A549 (cell line): ENCODE data around the gene LSM14B. TPM values are rescaled to one million over a fixed set of nuclear protein-coding genes. Genes with fewer than 3 reads are reported as not detected.

Experiments
- ATAC-seq, 2 experiments: fragments of 200-7000 bp in 1 of 2; fragments of >200 bp in 1 of 2; cut with Nextera tagmentation in 1 of 2; cut with Tn5 transposase in 1 of 2; 3 replicates each; pipeline versions ENCODE4 v1.8.0 to v1.9.1; 2018 to 2020; ENCODE audit warnings: mild to moderate bottlenecking in 1 of 2, moderate library complexity in 1 of 2
- CTCF ChIA-PET: fragments of 300-600 bp; sonication (Branson Sonifier 250); formaldehyde crosslinking; extraction: SDS; loops from one replicate; lab custom pipeline; 2021; ENCODE audit warnings: antibody characterized with exemption, inconsistent platforms; lab: Yijun Ruan, JAX
- POLR2A ChIA-PET: fragments of 350-600 bp; formaldehyde crosslinking; extraction: SDS; loops from one replicate; lab custom pipeline; 2021; ENCODE audit warnings: antibody characterized with exemption, inconsistent platforms; lab: Yijun Ruan, JAX
- DNase-seq, 2 experiments: peaks; one replicate each; pipeline versions ENCODE4 v3.0.0 to v3.0.0-alpha.2; 2011 to 2016; ENCODE audit warnings: low read depth in 1 of 2, low spot score in 1 of 2
- FAIRE-seq: peaks from 2 replicates; lab custom pipeline; 2011; peaks lifted over from hg19 to GRCh38; lab: Jason Lieb, UNC
- H3K27ac ChIP-seq, 2 experiments: fragments of >200 bp; sonication (Bioruptor Twin); formaldehyde crosslinking; 3 replicates each; pipeline ENCODE4 v1.5.1; 2016 to 2017
- H3K4me1 ChIP-seq: fragments of >200 bp; sonication (Bioruptor Twin); formaldehyde crosslinking; 3 replicates; pipeline ENCODE4 v1.6.1; 2016
- H3K4me2 ChIP-seq: fragments of >200 bp; sonication (Bioruptor Twin); formaldehyde crosslinking; 3 replicates; pipeline ENCODE4 v1.6.1; 2016
- H3K4me3 ChIP-seq: fragments of >200 bp; sonication (Bioruptor Twin); formaldehyde crosslinking; 3 replicates; pipeline ENCODE4 v1.5.1; 2016
- H3K9me3 ChIP-seq: fragments of >200 bp; sonication (Bioruptor Twin); formaldehyde crosslinking; 3 replicates; pipeline ENCODE4 v1.6.1; 2016
- CBX2 ChIP-seq: fragments of 200-600 bp; sonication (generic); IDR thresholded peaks from 2 replicates; pipeline ENCODE4 v1.6.1; 2016; ENCODE audit warnings: low read depth, mild to moderate bottlenecking, borderline replicate concordance
- CHD2 ChIP-seq: fragments of 150-350 bp; IDR thresholded peaks from 2 replicates; pipeline ENCODE4 v1.6.1; 2014; ENCODE audit warnings: low read length; ENCODE audit not compliant: partially characterized antibody
- EHF ChIP-seq: fragments of 250-450 bp; sonication (Bioruptor Pico); IDR thresholded peaks from 2 replicates; pipeline ENCODE4 v1.5.0; 2020; ENCODE audit warnings: mild to moderate bottlenecking
- FOSL2 ChIP-seq, 2 experiments: fragments of 450-650 bp in 1 of 2; fragments of >200 bp in 1 of 2; sonication (Bioruptor Twin) in 1 of 2; formaldehyde crosslinking; IDR thresholded peaks; 2 replicates each; pipeline versions ENCODE4 v1.5.0 to v1.6.1; 2016 to 2020; ENCODE audit warnings: mild to moderate bottlenecking in 1 of 2, moderate library complexity in 1 of 2
- GATA3 ChIP-seq: IDR thresholded peaks from 2 replicates; pipeline ENCODE4 v1.6.1; 2012; ENCODE audit warnings: borderline replicate concordance
- HDAC2 ChIP-seq: fragments of 200-600 bp; sonication (generic); IDR thresholded peaks from 2 replicates; pipeline ENCODE4 v1.6.1; 2016
- JUNB ChIP-seq: fragments of >200 bp; sonication (Bioruptor Twin); formaldehyde crosslinking; IDR thresholded peaks from 2 replicates; pipeline ENCODE4 v1.6.1; 2016
- NPAS2 ChIP-seq: fragments of 250-450 bp; sonication (Bioruptor Pico); IDR thresholded peaks from 2 replicates; pipeline ENCODE4 v1.8.0; 2022; ENCODE audit warnings: mild to moderate bottlenecking, moderate library complexity, borderline replicate concordance
- PHF8 ChIP-seq: fragments of 200-600 bp; sonication (generic); IDR thresholded peaks from 2 replicates; pipeline ENCODE4 v1.6.1; 2016; ENCODE audit warnings: low read depth, mild to moderate bottlenecking, antibody characterized with exemption, moderate library complexity, borderline replicate concordance
- RAD21 ChIP-seq, 2 experiments: fragments of >200 bp in 1 of 2; sonication (Bioruptor Twin) in 1 of 2; formaldehyde crosslinking in 1 of 2; IDR thresholded peaks in 1 of 2; conservative IDR thresholded peaks in 1 of 2; 2 replicates in 1 of 2; 3 replicates in 1 of 2; pipeline ENCODE4 v1.6.1; 2012 to 2018; ENCODE audit warnings: inconsistent platforms in 1 of 2
- RCOR1 ChIP-seq: fragments of 150-350 bp; IDR thresholded peaks from 2 replicates; pipeline ENCODE4 v1.6.1; 2014; ENCODE audit warnings: antibody characterized with exemption, low read length, low read depth
- RFX5 ChIP-seq: fragments of 450-650 bp; IDR thresholded peaks from 2 replicates; pipeline ENCODE4 v1.7.1; 2014; ENCODE audit warnings: antibody characterized with exemption, mild to moderate bottlenecking, moderate library complexity
- ZC3H11A ChIP-seq: fragments of 450-650 bp; IDR thresholded peaks from 2 replicates; pipeline ENCODE4 v1.6.1; 2014; ENCODE audit warnings: antibody characterized with exemption, mild to moderate bottlenecking
- ZFP36 ChIP-seq: fragments of 450-650 bp; IDR thresholded peaks from 2 replicates; pipeline ENCODE4 v1.6.1; 2014; ENCODE audit warnings: borderline replicate concordance; ENCODE audit not compliant: partially characterized antibody
- ZNF302 ChIP-seq: fragments of 250-450 bp; sonication (Bioruptor Pico); IDR thresholded peaks from 2 replicates; pipeline ENCODE4 v1.9.0; 2021; ENCODE audit warnings: inconsistent platforms, mild to moderate bottlenecking, moderate library complexity
- WGBS: methylation state at CpG from one replicate; pipeline ENCODE4 v1.1.6; 2017; ENCODE audit errors: missing lambda C conversion rate; 5-methylcytosine and 5-hydroxymethylcytosine counted together
- polyA plus RNA-seq, 4 experiments: library from polyadenylated mRNA; depleted of rRNA in 3 of 4; stranded (reverse); fragments of >200 nt; fragmentation: RNase III in 1 of 4; extraction: RNeasy Plus Mini Kit Qiagen cat#74134 plus additional on column Dnase treatment in 1 of 4; gene quantifications; 2 replicates in 3 of 4; 3 replicates in 1 of 4; pipeline ENCODE4 v1.2.3, GENCODE V29; 2011 to 2017
- TF ChIP-seq, protein P1 (sequence below): fragments of >200 bp; sonication (Bioruptor Twin); formaldehyde crosslinking; IDR thresholded peaks from 3 replicates; pipeline ENCODE4 v1.5.1; 2016
- TF ChIP-seq, protein P2 (sequence below): fragments of 450-650 bp; IDR thresholded peaks from 2 replicates; pipeline ENCODE4 v1.6.1; 2014; ENCODE audit warnings: antibody characterized with exemption
- TF ChIP-seq, protein P3 (sequence below): fragments of 250-450 bp; sonication (Bioruptor Pico); IDR thresholded peaks from 2 replicates; pipeline ENCODE4 v1.5.0; 2020; ENCODE audit warnings: low read depth, mild to moderate bottlenecking, moderate library complexity
- TF ChIP-seq, protein P4 (sequence below): fragments of 200-600 bp; sonication (generic); IDR thresholded peaks from 2 replicates; pipeline ENCODE4 v1.6.1; 2016; ENCODE audit warnings: antibody characterized with exemption, mild to moderate bottlenecking, moderate library complexity
- TF ChIP-seq, protein P5 (sequence below): IDR thresholded peaks from 2 replicates; pipeline ENCODE4 v1.6.1; 2012
- TF ChIP-seq, protein P6 (sequence below): fragments of >200 bp; sonication (Bioruptor Twin); formaldehyde crosslinking; IDR thresholded peaks from 2 replicates; pipeline ENCODE4 v1.6.1; 2016

Gene LSM14B
- polyA plus RNA-seq, 2 of the 4 experiments (the other 2 are of a cell fraction) = 22.7 to 28.1 TPM

DNA sequence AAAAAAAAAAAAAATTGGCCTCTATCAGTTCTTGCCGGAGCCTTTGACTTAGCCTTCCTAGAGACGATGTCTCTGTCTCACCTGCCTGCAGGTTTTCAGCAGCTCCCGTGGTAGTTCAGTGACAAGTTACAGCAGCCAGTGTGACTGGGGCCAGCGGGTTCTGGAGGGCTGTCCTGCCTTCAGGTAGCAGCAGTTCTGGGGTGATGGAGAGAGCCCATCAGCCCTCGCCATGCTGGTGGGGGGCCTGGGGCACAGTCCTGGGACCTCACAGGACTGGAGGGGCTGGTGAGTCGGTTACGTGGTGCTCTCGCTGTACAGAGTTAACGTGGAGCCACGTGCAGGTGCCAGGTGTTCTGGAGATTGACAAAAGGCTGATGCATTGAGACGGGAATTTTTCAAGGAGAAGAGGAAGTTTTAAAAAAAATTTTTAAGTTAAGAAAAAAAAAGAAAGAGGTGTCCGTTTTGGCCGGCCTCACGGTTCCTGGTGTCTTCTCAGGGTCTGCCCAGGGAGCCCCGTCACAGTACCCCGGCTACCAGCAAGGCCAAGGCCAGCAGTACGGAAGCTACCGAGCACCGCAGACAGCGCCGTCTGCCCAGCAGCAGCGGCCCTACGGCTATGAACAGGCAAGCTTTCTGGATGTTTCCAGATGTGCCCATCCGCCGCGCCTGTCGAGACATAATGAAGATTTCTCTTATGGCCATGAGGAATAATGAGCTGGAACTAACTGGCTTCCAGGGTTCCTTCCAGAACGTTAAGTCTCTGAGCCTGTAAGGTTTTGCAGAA is 51.9 kb downstream of the LSM14B start:
- CTCF ChIA-PET = interaction anchor here (1.1 kb wide), 1 partner anchor 8 kb away, joined by 4 read pairs; no protein-coding TSS in a partner anchor
- no peak overlapping the region for H3K27ac ChIP-seq
- FAIRE-seq (no peak), ATAC-seq (no peak), DNase-seq (no peak)
- POLR2A ChIA-PET = no interaction called here
- no peaks in the 10 kb centered on the region for H3K4me1 ChIP-seq
- 93% methylated on average over 28 of the region's 28 CpGs for WGBS
- H3K9me3 ChIP-seq = no peaks in the 10 kb centered on the region
- H3K4me3 ChIP-seq = no peak overlapping the region
- no peak for TF ChIP-seq RFX5
- TF ChIP-seq RAD21 (conservative IDR thresholded peaks at IDR 0.05 in 1 of 2, IDR thresholded peaks at IDR 0.05 in 1 of 2) = no peak
- TF ChIP-seq JUNB = no peak
- TF ChIP-seq ZC3H11A = no peak
- TF ChIP-seq, protein P1, sequence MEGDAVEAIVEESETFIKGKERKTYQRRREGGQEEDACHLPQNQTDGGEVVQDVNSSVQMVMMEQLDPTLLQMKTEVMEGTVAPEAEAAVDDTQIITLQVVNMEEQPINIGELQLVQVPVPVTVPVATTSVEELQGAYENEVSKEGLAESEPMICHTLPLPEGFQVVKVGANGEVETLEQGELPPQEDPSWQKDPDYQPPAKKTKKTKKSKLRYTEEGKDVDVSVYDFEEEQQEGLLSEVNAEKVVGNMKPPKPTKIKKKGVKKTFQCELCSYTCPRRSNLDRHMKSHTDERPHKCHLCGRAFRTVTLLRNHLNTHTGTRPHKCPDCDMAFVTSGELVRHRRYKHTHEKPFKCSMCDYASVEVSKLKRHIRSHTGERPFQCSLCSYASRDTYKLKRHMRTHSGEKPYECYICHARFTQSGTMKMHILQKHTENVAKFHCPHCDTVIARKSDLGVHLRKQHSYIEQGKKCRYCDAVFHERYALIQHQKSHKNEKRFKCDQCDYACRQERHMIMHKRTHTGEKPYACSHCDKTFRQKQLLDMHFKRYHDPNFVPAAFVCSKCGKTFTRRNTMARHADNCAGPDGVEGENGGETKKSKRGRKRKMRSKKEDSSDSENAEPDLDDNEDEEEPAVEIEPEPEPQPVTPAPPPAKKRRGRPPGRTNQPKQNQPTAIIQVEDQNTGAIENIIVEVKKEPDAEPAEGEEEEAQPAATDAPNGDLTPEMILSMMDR = no peak
- TF ChIP-seq ZNF302 = no peak
- TF ChIP-seq ZFP36 = no peak
- TF ChIP-seq, protein P2, sequence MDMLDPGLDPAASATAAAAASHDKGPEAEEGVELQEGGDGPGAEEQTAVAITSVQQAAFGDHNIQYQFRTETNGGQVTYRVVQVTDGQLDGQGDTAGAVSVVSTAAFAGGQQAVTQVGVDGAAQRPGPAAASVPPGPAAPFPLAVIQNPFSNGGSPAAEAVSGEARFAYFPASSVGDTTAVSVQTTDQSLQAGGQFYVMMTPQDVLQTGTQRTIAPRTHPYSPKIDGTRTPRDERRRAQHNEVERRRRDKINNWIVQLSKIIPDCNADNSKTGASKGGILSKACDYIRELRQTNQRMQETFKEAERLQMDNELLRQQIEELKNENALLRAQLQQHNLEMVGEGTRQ = no peak
- TF ChIP-seq, protein P3, sequence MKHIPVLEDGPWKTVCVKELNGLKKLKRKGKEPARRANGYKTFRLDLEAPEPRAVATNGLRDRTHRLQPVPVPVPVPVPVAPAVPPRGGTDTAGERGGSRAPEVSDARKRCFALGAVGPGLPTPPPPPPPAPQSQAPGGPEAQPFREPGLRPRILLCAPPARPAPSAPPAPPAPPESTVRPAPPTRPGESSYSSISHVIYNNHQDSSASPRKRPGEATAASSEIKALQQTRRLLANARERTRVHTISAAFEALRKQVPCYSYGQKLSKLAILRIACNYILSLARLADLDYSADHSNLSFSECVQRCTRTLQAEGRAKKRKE (CRISPR knock-in tag) = no peak
- no peak for TF ChIP-seq EHF (CRISPR knock-in tag)
- TF ChIP-seq RCOR1 = no peak
- TF ChIP-seq, protein P4, sequence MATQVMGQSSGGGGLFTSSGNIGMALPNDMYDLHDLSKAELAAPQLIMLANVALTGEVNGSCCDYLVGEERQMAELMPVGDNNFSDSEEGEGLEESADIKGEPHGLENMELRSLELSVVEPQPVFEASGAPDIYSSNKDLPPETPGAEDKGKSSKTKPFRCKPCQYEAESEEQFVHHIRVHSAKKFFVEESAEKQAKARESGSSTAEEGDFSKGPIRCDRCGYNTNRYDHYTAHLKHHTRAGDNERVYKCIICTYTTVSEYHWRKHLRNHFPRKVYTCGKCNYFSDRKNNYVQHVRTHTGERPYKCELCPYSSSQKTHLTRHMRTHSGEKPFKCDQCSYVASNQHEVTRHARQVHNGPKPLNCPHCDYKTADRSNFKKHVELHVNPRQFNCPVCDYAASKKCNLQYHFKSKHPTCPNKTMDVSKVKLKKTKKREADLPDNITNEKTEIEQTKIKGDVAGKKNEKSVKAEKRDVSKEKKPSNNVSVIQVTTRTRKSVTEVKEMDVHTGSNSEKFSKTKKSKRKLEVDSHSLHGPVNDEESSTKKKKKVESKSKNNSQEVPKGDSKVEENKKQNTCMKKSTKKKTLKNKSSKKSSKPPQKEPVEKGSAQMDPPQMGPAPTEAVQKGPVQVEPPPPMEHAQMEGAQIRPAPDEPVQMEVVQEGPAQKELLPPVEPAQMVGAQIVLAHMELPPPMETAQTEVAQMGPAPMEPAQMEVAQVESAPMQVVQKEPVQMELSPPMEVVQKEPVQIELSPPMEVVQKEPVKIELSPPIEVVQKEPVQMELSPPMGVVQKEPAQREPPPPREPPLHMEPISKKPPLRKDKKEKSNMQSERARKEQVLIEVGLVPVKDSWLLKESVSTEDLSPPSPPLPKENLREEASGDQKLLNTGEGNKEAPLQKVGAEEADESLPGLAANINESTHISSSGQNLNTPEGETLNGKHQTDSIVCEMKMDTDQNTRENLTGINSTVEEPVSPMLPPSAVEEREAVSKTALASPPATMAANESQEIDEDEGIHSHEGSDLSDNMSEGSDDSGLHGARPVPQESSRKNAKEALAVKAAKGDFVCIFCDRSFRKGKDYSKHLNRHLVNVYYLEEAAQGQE = no peak
- TF ChIP-seq, protein P5, sequence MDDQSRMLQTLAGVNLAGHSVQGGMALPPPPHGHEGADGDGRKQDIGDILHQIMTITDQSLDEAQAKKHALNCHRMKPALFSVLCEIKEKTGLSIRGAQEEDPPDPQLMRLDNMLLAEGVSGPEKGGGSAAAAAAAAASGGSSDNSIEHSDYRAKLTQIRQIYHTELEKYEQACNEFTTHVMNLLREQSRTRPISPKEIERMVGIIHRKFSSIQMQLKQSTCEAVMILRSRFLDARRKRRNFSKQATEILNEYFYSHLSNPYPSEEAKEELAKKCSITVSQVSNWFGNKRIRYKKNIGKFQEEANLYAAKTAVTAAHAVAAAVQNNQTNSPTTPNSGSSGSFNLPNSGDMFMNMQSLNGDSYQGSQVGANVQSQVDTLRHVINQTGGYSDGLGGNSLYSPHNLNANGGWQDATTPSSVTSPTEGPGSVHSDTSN = no peak
- no peak for TF ChIP-seq GATA3
- H3K4me2 ChIP-seq = no peak overlapping the region

DNA sequence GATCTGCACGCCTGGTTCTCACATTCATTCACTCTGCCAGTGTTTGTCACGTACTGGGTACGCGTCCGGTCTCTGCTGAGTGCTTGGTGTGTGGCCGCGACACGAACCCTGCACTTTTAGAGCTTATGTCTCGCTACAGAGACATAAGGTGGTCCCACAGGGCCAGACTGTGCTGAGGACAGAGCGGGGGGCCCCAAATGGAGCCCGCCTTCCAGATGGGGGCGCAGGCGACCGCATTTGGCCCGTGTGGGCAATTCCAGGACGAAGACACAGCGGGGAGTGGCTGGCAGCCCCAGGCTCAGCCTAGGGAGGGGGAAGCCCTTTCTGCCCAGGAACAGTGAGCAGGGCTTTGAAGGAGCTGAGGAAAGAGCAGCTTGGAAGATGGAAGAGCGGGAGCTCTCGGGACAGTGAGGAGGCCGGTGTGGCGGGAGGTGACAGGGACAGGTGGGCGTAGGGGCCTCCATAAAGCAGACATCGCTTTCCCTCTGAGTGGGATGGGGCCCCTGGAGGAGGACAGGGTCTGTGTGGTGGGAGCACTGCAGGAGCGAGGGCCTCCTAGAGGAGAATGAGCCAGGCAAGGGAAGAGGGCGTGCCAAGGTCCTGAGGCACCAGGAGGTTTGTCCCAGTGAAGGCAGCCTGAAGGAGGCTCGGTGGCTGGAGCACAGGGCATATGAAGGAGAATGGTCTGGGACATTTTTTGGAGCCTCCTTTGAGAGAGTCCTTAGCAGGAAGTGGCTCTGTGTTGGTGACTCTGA is 52.8 kb downstream of the LSM14B start:
- WGBS = 96% methylated on average over 26 of the region's 26 CpGs
- TF ChIP-seq NPAS2 (CRISPR knock-in tag) = no peak
- TF ChIP-seq CBX2 = no peak
- no peak for TF ChIP-seq PHF8
- no peak for TF ChIP-seq FOSL2 (IDR thresholded peaks at IDR 0.05)
- TF ChIP-seq FOSL2 (CRISPR knock-in tag; IDR thresholded peaks at IDR 0.05) = no peak
- no peak for TF ChIP-seq HDAC2
- TF ChIP-seq, protein P6, sequence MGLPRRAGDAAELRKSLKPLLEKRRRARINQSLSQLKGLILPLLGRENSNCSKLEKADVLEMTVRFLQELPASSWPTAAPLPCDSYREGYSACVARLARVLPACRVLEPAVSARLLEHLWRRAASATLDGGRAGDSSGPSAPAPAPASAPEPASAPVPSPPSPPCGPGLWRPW = no peak
- no peak for TF ChIP-seq ZC3H11A
- TF ChIP-seq CHD2 = no peak
- TF ChIP-seq, all 56 proteins: peak for 0
- Histone ChIP-seq H3K27ac (no peak overlapping the region), H3K4me1 (no peaks in the 10 kb centered on the region), H3K4me2 (no peak overlapping the region), H3K4me3 (no peak overlapping the region), H3K9me3 (no peaks in the 10 kb centered on the region)
- ChIA-PET CTCF (interaction anchor here (1.1 kb wide), 1 partner anchor 9 kb away, joined by 4 read pairs; no protein-coding TSS in a partner anchor), POLR2A (no interaction called here)
- FAIRE-seq (no peak), DNase-seq (no peak), ATAC-seq (no peak)
